Middle frontal gyrus (tissue), 1 donor: ENCODE results near the gene LRRC56.
"Not testable (repeated sequence)": the region's sequence is repeated elsewhere in the genome, so short reads cannot be mapped to it uniquely, and the experiment has no call there.

Experiments used
- DNase-seq: peaks from one replicate; pipeline ENCODE4 v3.0.0-alpha.2; 2015; ENCODE audit warnings: low spot score; ENCODE audit errors: extremely low spot score

The LRRC56 gene

GRCh38 chr11:559020-559620 lies 21.8 kb downstream of the LRRC56 start:
- no peak for DNase-seq

- DNase-seq: no peak
Measured at GRCh38 chr11:559712-560304, 22.5 kb downstream of the LRRC56 start.

GRCh38 chr11:560305-561147 lies 23.2 kb downstream of the LRRC56 start, which contains the start of the genes LMNTD2 and RASSF7:
TSS of gene LMNTD2 (minus strand) at chr11:560738. CDS start at chr11:560716, 22 bp downstream.
TSS of gene RASSF7 (plus strand) at chr11:560970. CDS start at chr11:561769, 799 bp downstream.
- DNase-seq: peak; percentile 75

GRCh38 chr11:561148-562003 lies 24.0 kb downstream of the LRRC56 start:
- no peak for DNase-seq

GRCh38 chr11:562046-562645 lies 24.8 kb downstream of the LRRC56 start:
- no peak for DNase-seq

- DNase-seq: no peak
Measured at GRCh38 chr11:563066-563811, 25.9 kb downstream of the LRRC56 start.

GRCh38 chr11:563812-564578 lies 26.7 kb downstream of the LRRC56 start:
- no peak for DNase-seq

GRCh38 chr11:565921-566509 lies 28.7 kb downstream of the LRRC56 start:
- no peak for DNase-seq

GRCh38 chr11:567011-567628 lies 29.8 kb downstream of the LRRC56 start:
- no peak for DNase-seq

- no peak for DNase-seq
Measured at GRCh38 chr11:567629-568292, 30.4 kb downstream of the LRRC56 start.

GRCh38 chr11:568306-569157 lies 31.2 kb downstream of the LRRC56 start:
- DNase-seq: peak; percentile 85

GRCh38 chr11:569158-569885 lies 32.0 kb downstream of the LRRC56 start:
- DNase-seq: no peak

- no peak for DNase-seq
Measured at GRCh38 chr11:571802-572185, 34.5 kb downstream of the LRRC56 start.

GRCh38 chr11:573146-573759 lies 35.9 kb downstream of the LRRC56 start:
- no peak for DNase-seq

GRCh38 chr11:574031-574570 lies 36.8 kb downstream of the LRRC56 start:
- DNase-seq: not testable (repeated sequence)
